OCI-LY3 (cell line): ENCODE data around the gene AMMECR1.

ENCODE experiments used
- EZH2phosphoT487 ChIP-seq: fragments of 200-600 bp; shearing (Covaris generic); IDR thresholded peaks from 2 replicates; pipeline ENCODE4 v1.6.1; 2018; ENCODE audit warnings: antibody characterized with exemption, mixed run types, low read depth
- TF ChIP-seq, protein P1 (sequence below): fragments of 200-600, 300-600 bp; sonication (generic); IDR thresholded peaks from 2 replicates; pipeline ENCODE4 v1.5.1; 2014; ENCODE audit warnings: antibody characterized with exemption, low read length, low read depth

DNA sequence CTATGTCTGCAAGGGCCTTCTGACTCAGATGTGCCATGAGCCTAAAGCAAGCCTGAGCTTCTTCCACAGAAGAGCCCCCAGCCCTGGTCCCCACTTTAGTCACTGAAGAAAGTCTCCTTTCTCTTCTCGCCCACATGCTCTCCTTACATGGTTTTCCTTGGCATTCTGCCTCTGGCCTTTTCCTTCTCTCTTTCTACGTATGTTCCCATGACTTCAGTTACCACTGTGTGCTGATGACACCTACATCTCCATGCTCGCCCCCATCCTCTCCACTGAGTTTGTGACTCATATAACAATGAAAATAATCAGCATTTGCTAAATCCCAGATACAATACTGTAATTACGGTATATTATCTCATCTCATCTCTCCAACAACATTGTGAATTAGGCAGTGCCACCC, 149.3 kb downstream of the AMMECR1 start:
- TF ChIP-seq, protein P1, sequence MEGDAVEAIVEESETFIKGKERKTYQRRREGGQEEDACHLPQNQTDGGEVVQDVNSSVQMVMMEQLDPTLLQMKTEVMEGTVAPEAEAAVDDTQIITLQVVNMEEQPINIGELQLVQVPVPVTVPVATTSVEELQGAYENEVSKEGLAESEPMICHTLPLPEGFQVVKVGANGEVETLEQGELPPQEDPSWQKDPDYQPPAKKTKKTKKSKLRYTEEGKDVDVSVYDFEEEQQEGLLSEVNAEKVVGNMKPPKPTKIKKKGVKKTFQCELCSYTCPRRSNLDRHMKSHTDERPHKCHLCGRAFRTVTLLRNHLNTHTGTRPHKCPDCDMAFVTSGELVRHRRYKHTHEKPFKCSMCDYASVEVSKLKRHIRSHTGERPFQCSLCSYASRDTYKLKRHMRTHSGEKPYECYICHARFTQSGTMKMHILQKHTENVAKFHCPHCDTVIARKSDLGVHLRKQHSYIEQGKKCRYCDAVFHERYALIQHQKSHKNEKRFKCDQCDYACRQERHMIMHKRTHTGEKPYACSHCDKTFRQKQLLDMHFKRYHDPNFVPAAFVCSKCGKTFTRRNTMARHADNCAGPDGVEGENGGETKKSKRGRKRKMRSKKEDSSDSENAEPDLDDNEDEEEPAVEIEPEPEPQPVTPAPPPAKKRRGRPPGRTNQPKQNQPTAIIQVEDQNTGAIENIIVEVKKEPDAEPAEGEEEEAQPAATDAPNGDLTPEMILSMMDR: no peak
- no peak for TF ChIP-seq EZH2phosphoT487
